Measurements from ENCODE around the gene CCDC178. TPM values are rescaled to one million over a fixed set of nuclear protein-coding genes. Genes with fewer than 3 reads are reported as not detected.

Gene CCDC178
- polyA plus RNA-seq, 2 of the 4 experiments (the other 2 are of a cell fraction): 0.06 TPM; not detected in 1

- TF ChIP-seq HOXB13 (CRISPR knock-in tag; IDR thresholded peaks at IDR 0.05; ENCODE audit: low read depth): no peak
- no peak for TF ChIP-seq HDAC2 (IDR thresholded peaks at IDR 0.05)
These were observed 294.5 kb downstream of the CCDC178 start (continued) for GRCh38 chr18:33146014-33146413.

- Histone ChIP-seq H3K27ac (no peak overlapping the region), H3K4me2 (no peak overlapping the region), H3K4me3 (no peak overlapping the region), H3K9me3 (no peaks in the 10 kb centered on the region), H3K4me1 (no peaks in the 10 kb centered on the region)
- no peak for ATAC-seq
- no peak for DNase-seq (ENCODE audit: low read depth in 1 of 2, low spot score in 1 of 2)
- TF ChIP-seq ZNF302 (CRISPR knock-in tag; IDR thresholded peaks at IDR 0.05) (no peak), HDAC2 (IDR thresholded peaks at IDR 0.05) (no peak), EHF (CRISPR knock-in tag; IDR thresholded peaks at IDR 0.05) (no peak), RAD21 (conservative IDR thresholded peaks at IDR 0.05 in 1 of 2, IDR thresholded peaks at IDR 0.05 in 1 of 2) (no peak)
- CTCF ChIA-PET: no interaction called here
- POLR2A ChIA-PET: no interaction called here
- 0% methylated on average over 2 of the region's 2 CpGs for WGBS (ENCODE audit: missing lambda C conversion rate)
- FAIRE-seq: no peak
These were observed 304.4 kb downstream of the CCDC178 start for GRCh38 chr18:33135951-33136660.

GRCh38 chr18:33132657-33133056 is 307.9 kb downstream of the CCDC178 start:
- POLR2A ChIA-PET: no interaction called here
- CTCF ChIA-PET: no interaction called here
- FAIRE-seq (no peak), ATAC-seq (no peak), DNase-seq (ENCODE audit: low read depth in 1 of 2, low spot score in 1 of 2) (no peak)
- no peaks in the 10 kb centered on the region for H3K9me3 ChIP-seq
- WGBS (ENCODE audit: missing lambda C conversion rate): 0% methylated on average over 2 of the region's 2 CpGs
- no peaks in the 10 kb centered on the region for H3K4me1 ChIP-seq
- TF ChIP-seq, protein P1, sequence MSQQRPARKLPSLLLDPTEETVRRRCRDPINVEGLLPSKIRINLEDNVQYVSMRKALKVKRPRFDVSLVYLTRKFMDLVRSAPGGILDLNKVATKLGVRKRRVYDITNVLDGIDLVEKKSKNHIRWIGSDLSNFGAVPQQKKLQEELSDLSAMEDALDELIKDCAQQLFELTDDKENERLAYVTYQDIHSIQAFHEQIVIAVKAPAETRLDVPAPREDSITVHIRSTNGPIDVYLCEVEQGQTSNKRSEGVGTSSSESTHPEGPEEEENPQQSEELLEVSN (IDR thresholded peaks at IDR 0.05; ENCODE audit: borderline replicate concordance, low read depth): no peak
- no peak for TF ChIP-seq NFE2L2 (conservative IDR thresholded peaks at IDR 0.05; ENCODE audit: low read length)
- TF ChIP-seq JUNB (IDR thresholded peaks at IDR 0.05): no peak
- TF ChIP-seq HOXA7 (CRISPR knock-in tag; IDR thresholded peaks at IDR 0.05): no peak
- TF ChIP-seq RFX5 (IDR thresholded peaks at IDR 0.05): no peak
- no peak for TF ChIP-seq FOSL2 (IDR thresholded peaks at IDR 0.05)
- TF ChIP-seq FOSL2 (CRISPR knock-in tag; IDR thresholded peaks at IDR 0.05): no peak
- no peak for TF ChIP-seq BHLHE40 (IDR thresholded peaks at IDR 0.05; ENCODE audit: low read depth, low read length)
- TF ChIP-seq RARB (CRISPR knock-in tag; IDR thresholded peaks at IDR 0.05): no peak
- no peak overlapping the region for H3K4me2 ChIP-seq
- no peak overlapping the region for H3K4me3 ChIP-seq
- no peak overlapping the region for H3K27ac ChIP-seq

- CTCF ChIA-PET: no interaction called here
- Histone ChIP-seq H3K4me3 (no peak overlapping the region), H3K4me1 (no peaks in the 10 kb centered on the region), H3K4me2 (no peak overlapping the region), H3K9me3 (no peaks in the 10 kb centered on the region), H3K27ac (no peak overlapping the region)
- FAIRE-seq (no peak), DNase-seq (ENCODE audit: low read depth in 1 of 2, low spot score in 1 of 2) (no peak), ATAC-seq (no peak)
- WGBS (ENCODE audit: missing lambda C conversion rate): 20% methylated on average over 4 of the region's 4 CpGs
- TF ChIP-seq ZFP36 (IDR thresholded peaks at IDR 0.05; ENCODE audit: borderline replicate concordance, partially characterized antibody) (no peak), TFCP2L1 (CRISPR knock-in tag; IDR thresholded peaks at IDR 0.05) (no peak), CHD4 (IDR thresholded peaks at IDR 0.05; ENCODE audit: borderline replicate concordance) (no peak), HMGXB4 (CRISPR knock-in tag; IDR thresholded peaks at IDR 0.05; ENCODE audit: borderline replicate concordance) (no peak), CEBPB (IDR thresholded peaks at IDR 0.05) (no peak), ZSCAN20 (CRISPR knock-in tag; IDR thresholded peaks at IDR 0.05) (no peak), CBX2 (IDR thresholded peaks at IDR 0.05; ENCODE audit: borderline replicate concordance, low read depth) (no peak)
- TF ChIP-seq, protein P2, sequence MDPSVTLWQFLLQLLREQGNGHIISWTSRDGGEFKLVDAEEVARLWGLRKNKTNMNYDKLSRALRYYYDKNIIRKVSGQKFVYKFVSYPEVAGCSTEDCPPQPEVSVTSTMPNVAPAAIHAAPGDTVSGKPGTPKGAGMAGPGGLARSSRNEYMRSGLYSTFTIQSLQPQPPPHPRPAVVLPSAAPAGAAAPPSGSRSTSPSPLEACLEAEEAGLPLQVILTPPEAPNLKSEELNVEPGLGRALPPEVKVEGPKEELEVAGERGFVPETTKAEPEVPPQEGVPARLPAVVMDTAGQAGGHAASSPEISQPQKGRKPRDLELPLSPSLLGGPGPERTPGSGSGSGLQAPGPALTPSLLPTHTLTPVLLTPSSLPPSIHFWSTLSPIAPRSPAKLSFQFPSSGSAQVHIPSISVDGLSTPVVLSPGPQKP (IDR thresholded peaks at IDR 0.05; ENCODE audit: low read depth, low read length): no peak
- POLR2A ChIA-PET: no interaction called here
These were observed 311.9 kb downstream of the CCDC178 start for GRCh38 chr18:33128581-33128980.
